Parathyroid adenoma (tissue), 2 donors: Measurements from ENCODE around the gene SHROOM3.

ENCODE experiments used
- H2AFZ ChIP-seq: fragments of 300-600 bp; sonication (generic); one replicate; pipeline ENCODE4 v1.7.0; 2017; ENCODE audit warnings: antibody characterized with exemption, mild to moderate bottlenecking
- H3K27ac ChIP-seq: fragments of 300-600 bp; sonication (generic); one replicate; pipeline ENCODE4 v1.7.0; 2017
- H3K27me3 ChIP-seq: fragments of 300-600 bp; sonication (generic); one replicate; pipeline ENCODE4 v1.7.0; 2017; ENCODE audit warnings: low read length; ENCODE audit not compliant: control insufficient read depth, insufficient read depth
- H3K36me3 ChIP-seq: fragments of 300-600 bp; sonication (generic); one replicate; pipeline ENCODE4 v1.7.0; 2017; ENCODE audit warnings: low read length; ENCODE audit not compliant: control insufficient read depth, insufficient read depth
- H3K4me1 ChIP-seq: fragments of 300-600 bp; sonication (generic); one replicate; pipeline ENCODE4 v1.7.0; 2017; ENCODE audit warnings: control low read depth
- H3K4me2 ChIP-seq: fragments of 300-600 bp; sonication (generic); one replicate; pipeline ENCODE4 v1.7.0; 2017; ENCODE audit warnings: low read length
- H3K4me3 ChIP-seq: fragments of 300-600 bp; sonication (generic); one replicate; pipeline ENCODE4 v1.7.0; 2017; ENCODE audit warnings: low read depth, low read length
- H3K79me2 ChIP-seq: fragments of 300-600 bp; sonication (generic); one replicate; pipeline ENCODE4 v1.7.0; 2017; ENCODE audit warnings: control low read depth
- H3K9ac ChIP-seq: fragments of 300-600 bp; sonication (generic); one replicate; pipeline ENCODE4 v1.7.0; 2017; ENCODE audit warnings: mild to moderate bottlenecking
- H3K9me3 ChIP-seq: fragments of 300-600 bp; sonication (generic); one replicate; pipeline ENCODE4 v1.7.0; 2017; ENCODE audit warnings: low read length; ENCODE audit not compliant: control insufficient read depth
- TF ChIP-seq, protein P1 (sequence below): fragments of 300-600 bp; sonication (generic); IDR thresholded peaks from one replicate; pipeline ENCODE4 v1.7.0; 2017; ENCODE audit warnings: antibody characterized with exemption, mild to moderate bottlenecking
- donor health status: primary hyperparathyroidism.

Gene SHROOM3

DNA sequence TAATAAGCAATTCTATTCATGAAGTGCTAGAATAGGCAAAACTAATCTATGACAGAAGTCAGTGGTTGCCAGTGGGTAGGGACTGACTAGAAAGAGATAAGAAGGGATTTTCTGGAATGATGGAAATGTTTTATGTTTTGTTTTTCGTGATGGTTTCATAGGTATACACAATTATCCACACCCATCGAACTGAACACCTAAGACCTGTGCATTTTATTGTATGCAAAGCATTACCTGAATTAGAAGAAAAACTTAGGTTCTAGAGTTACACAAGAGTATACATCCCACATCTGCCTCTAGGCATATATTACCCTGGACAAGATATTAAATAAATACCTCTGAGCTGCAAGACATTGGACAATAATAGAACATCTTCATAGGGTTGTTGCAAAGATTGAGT, 257.7 kb downstream of the SHROOM3 start:
- Histone ChIP-seq H3K4me2 (no peak overlapping the region), H3K36me3 (no peaks in the 10 kb centered on the region), H3K27me3 (no peaks in the 10 kb centered on the region), H3K79me2 (peaks cover 5% of the 10 kb centered on the region), H3K27ac (no peak overlapping the region), H2AFZ (no peak overlapping the region), H3K4me1 (peaks cover 13% of the 10 kb centered on the region), H3K9me3 (no peaks in the 10 kb centered on the region), H3K9ac (no peak overlapping the region), H3K4me3 (no peak overlapping the region)
- TF ChIP-seq, protein P1, sequence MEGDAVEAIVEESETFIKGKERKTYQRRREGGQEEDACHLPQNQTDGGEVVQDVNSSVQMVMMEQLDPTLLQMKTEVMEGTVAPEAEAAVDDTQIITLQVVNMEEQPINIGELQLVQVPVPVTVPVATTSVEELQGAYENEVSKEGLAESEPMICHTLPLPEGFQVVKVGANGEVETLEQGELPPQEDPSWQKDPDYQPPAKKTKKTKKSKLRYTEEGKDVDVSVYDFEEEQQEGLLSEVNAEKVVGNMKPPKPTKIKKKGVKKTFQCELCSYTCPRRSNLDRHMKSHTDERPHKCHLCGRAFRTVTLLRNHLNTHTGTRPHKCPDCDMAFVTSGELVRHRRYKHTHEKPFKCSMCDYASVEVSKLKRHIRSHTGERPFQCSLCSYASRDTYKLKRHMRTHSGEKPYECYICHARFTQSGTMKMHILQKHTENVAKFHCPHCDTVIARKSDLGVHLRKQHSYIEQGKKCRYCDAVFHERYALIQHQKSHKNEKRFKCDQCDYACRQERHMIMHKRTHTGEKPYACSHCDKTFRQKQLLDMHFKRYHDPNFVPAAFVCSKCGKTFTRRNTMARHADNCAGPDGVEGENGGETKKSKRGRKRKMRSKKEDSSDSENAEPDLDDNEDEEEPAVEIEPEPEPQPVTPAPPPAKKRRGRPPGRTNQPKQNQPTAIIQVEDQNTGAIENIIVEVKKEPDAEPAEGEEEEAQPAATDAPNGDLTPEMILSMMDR, result no peak

DNA sequence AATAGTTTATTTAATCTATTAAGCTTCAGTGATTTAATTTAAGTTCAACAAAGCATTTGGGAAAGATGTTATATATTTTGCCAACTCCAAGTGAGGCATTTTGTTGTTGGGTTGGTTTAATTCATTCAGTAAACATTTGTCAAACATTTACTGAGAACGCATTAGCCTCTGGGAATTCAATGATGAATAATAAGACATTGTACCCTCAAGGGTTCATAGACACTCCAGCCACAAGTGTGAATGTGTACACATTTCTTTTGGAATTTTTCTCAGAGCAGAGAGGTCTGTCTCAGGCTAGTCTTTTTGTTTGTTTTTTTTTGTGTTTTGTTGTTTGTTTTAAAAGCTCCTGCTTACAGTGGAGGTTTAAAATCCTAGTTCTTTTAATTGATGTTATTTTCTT, 259.0 kb downstream of the SHROOM3 start:
- Histone ChIP-seq H3K36me3 (no peaks in the 10 kb centered on the region), H3K27ac (no peak overlapping the region), H3K9me3 (no peaks in the 10 kb centered on the region), H3K27me3 (no peaks in the 10 kb centered on the region), H3K4me2 (no peak overlapping the region), H3K79me2 (peaks cover 7% of the 10 kb centered on the region), H3K4me1 (peaks cover 8% of the 10 kb centered on the region), H3K9ac (no peak overlapping the region), H2AFZ (no peak overlapping the region), H3K4me3 (no peak overlapping the region)
- TF ChIP-seq, protein P1, result no peak

DNA sequence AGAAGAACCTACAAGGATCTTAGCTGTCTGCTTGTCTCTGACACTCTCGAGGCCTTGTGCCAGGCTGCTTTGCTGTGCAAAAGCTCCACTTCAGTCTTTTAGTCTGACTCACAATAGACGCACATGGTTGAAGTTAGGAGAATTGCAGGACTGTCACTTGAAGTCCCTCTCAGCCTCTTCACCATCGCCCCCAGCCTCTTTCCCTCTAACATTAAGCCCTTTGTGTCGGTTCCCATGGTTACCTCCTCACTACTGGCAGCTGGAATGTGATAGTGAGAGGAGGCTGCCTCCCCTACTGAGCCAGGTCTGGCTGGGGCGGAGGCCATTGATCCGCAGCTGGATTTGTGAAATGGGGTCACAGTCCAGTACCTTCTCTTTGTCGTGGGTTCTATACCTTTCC, 261.1 kb downstream of the SHROOM3 start:
- TF ChIP-seq, protein P1, result no peak
- Histone ChIP-seq H3K79me2 (peaks cover 7% of the 10 kb centered on the region), H3K9me3 (no peaks in the 10 kb centered on the region), H3K36me3 (no peaks in the 10 kb centered on the region), H3K9ac (no peak overlapping the region), H2AFZ (no peak overlapping the region), H3K27me3 (no peaks in the 10 kb centered on the region), H3K4me2 (no peak overlapping the region), H3K4me3 (no peak overlapping the region), H3K27ac (no peak overlapping the region), H3K4me1 (peaks cover 6% of the 10 kb centered on the region)

DNA sequence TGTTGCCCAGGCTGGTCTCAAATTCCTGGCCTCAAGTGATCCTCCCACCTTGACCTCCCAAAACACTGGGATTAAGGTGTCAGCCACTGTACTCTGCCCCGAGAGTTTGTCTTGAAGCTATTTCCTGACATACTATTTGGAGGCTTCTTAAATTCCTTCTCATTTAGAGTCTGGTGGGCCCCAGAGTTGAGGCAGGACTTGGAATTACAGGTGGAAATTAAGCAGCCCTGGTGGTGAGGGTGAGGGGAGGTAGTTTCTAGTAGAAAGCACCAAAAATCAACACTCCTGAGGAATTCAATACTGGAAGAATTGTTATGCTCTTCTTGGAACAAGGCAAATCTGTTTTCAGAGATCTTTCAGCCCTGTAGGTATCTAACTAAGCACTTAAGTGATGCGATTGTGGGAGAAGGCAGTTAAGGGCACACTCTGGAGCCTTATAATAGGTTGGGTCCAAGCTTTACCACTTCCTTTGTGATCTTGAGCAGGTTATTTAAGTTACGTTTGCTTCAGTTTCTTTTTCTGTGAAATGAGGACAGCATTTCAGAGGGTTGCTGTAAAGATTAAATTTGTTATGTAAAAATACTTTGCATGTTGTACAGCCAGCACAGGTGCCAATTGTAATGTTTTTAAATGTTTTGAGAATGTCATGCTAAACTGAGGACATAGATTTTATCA, 262.2 kb downstream of the SHROOM3 start:
- peaks cover 7% of the 10 kb centered on the region for H3K79me2 ChIP-seq
- no peak overlapping the region for H3K27ac ChIP-seq
- no peak overlapping the region for H3K4me2 ChIP-seq
- no peak overlapping the region for H3K4me3 ChIP-seq
- no peak overlapping the region for H2AFZ ChIP-seq
- TF ChIP-seq, protein P1, result no peak
- no peaks in the 10 kb centered on the region for H3K36me3 ChIP-seq
- no peak overlapping the region for H3K9ac ChIP-seq
- no peaks in the 10 kb centered on the region for H3K27me3 ChIP-seq
- H3K9me3 ChIP-seq, result no peaks in the 10 kb centered on the region
- H3K4me1 ChIP-seq, result peaks cover 3% of the 10 kb centered on the region

DNA sequence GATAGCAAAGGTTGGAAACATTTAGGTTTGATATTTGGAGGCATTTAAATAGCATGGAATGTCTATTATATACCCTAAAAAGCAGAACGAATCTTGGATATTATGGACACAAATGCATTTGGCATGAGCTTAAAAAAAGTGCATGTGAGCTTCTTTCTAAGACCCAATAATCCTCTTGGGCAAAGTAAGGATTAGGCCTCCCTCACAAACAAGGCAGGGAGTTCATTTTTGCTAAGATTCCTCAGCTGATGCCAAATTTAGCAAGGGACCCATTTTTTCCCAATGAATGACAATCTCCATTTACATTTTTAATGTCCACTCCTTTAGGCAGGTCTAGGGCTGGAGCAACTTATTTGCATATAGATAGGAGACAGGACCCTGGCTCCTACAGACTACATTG, 263.1 kb downstream of the SHROOM3 start:
- Histone ChIP-seq H3K9ac (no peak overlapping the region), H3K4me3 (no peak overlapping the region), H3K79me2 (peaks cover 7% of the 10 kb centered on the region), H3K4me1 (peaks cover 9% of the 10 kb centered on the region), H2AFZ (no peak overlapping the region), H3K27ac (no peak overlapping the region), H3K36me3 (no peaks in the 10 kb centered on the region), H3K27me3 (no peaks in the 10 kb centered on the region), H3K9me3 (no peaks in the 10 kb centered on the region), H3K4me2 (no peak overlapping the region)
- TF ChIP-seq, protein P1, result no peak
